Gastroesophageal sphincter (tissue), 3 donors: ENCODE measurements around the gene SDK1.

Experiments used
- CTCF ChIP-seq, 4 experiments: fragments of 200-600 bp in 2 of 4; fragments of 450-650 bp in 2 of 4; sonication (generic) in 1 of 4; IDR thresholded peaks; one replicate each; pipeline ENCODE4 v1.5.1; 2017 to 2019; ENCODE audit warnings: antibody characterized with exemption in 4 of 4, mild to moderate bottlenecking in 2 of 4, moderate library complexity in 2 of 4
- EP300 ChIP-seq: sonication (generic); formaldehyde crosslinking; IDR thresholded peaks from one replicate; pipeline ENCODE4 v1.6.1; 2017; ENCODE audit warnings: antibody characterized with exemption, mild to moderate bottlenecking
- POLR2A ChIP-seq, 2 donors: fragments of 450-650 bp; IDR thresholded peaks; one replicate each; pipeline ENCODE4 v1.6.1; 2017; ENCODE audit warnings: antibody characterized with exemption in 2 of 2, mild to moderate bottlenecking in 2 of 2, moderate library complexity in 1 of 2

DNA sequence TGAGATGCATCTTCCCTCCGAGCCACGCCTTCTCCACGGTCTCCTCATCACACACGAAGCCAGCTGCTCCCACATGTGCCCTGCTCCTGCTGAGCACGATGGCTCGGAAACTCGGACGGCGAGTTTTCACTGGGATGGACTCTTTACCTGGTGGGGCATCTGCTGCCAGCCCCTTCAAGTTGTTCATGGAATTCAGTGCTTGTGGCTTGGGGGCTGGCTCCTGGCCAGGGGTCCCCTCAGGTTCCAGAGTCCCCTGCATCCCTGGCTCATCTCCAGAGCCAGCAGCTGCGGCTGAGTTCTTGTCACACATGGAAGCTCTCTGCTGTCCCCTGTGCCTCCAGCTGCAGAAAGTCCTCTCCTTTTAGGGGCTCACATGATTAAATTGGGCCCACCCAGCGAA lies 654.0 kb downstream of the SDK1 start:
- TF ChIP-seq CTCF (IDR thresholded peaks at IDR 0.05): no peak
- no peak for TF ChIP-seq EP300
- TF ChIP-seq POLR2A (IDR thresholded peaks at IDR 0.05): no peak
